Ascending aorta (tissue), 2 donors: ENCODE data around the gene AXIN2. TPM values are rescaled to one million over a fixed set of nuclear protein-coding genes. Genes with fewer than 3 reads are reported as not detected.
A peak's percentile ranks its signal among the peaks of the same experiment; 100 is the strongest.

Experiments
- DNase-seq, 2 donors: peaks; one replicate each; pipeline ENCODE4 v3.0.0-alpha.2; 2019; ENCODE audit warnings: low spot score in 2 of 2
- H3K27ac ChIP-seq, 2 donors: fragments of 200-600 bp; sonication (generic); one replicate each; pipeline ENCODE4 v1.5.1; 2016 to 2017; ENCODE audit warnings: mild to moderate bottlenecking in 1 of 2
- H3K27me3 ChIP-seq: fragments of 200-600 bp; sonication (generic); one replicate; pipeline ENCODE4 v1.5.1; 2017
- H3K36me3 ChIP-seq, 2 donors: fragments of 200-600 bp; sonication (generic); one replicate each; pipeline ENCODE4 v1.5.1; 2016
- H3K4me1 ChIP-seq, 2 donors: fragments of 200-600 bp; sonication (generic); one replicate each; pipeline ENCODE4 v1.5.1; 2016 to 2017; ENCODE audit warnings: mild to moderate bottlenecking in 1 of 2
- H3K4me3 ChIP-seq, 2 donors: fragments of 200-600 bp; sonication (generic); one replicate each; pipeline ENCODE4 v1.5.1; 2016 to 2017; ENCODE audit warnings: mild to moderate bottlenecking in 1 of 2
- H3K9me3 ChIP-seq, 2 donors: fragments of 200-600 bp; sonication (generic); one replicate each; pipeline ENCODE4 v1.5.1; 2016
- intact Hi-C: fragments of 100-400 bp; cut with DNase I; formaldehyde crosslinking; loops from one replicate; pipeline ENCODE4 v1.15.1; 2023
- total RNA-seq: library from RNA; depleted of rRNA; stranded (reverse); fragments of >200 nt; gene quantifications from one replicate; pipeline ENCODE4 v1.1.0, GENCODE V29; 2016
- TF ChIP-seq, protein P1 (sequence below), 3 experiments: fragments of 200-600 bp in 2 of 3; fragments of 450-650 bp in 1 of 3; sonication (generic) in 2 of 3; IDR thresholded peaks; one replicate each; pipeline ENCODE4 v1.5.1; 2016 to 2019; ENCODE audit warnings: antibody characterized with exemption in 3 of 3, mild to moderate bottlenecking in 1 of 3, moderate library complexity in 1 of 3

AXIN2 gene
- total RNA-seq, 1 donor from 2014 or later = 27.5 TPM

DNA sequence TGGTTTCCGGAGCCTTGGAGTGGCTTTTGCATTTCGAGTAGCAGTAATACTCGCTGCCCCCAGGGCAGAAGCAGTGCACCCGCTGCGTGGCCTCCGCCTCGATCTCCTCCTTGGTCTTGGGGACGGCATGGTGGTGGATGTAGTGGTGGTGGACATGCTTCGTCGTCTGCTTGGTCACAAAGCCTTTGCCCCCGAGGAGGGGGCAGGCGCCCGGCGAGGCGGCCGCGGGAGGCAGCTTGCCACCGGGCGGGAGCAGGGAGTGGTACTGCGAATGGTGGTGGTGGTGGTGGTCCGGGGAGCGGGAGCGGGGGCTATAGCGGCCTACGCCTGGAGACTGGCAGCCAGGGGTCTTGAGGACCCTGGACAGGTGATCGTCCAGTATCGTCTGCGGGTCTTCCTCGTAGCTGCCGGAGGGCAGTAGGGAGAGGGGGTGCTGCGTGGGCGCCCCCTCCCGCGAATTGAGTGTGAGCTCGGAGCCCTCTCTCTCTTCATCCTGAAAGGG, 24.1 kb downstream of the AXIN2 start:
- H3K4me1 ChIP-seq = peaks cover 0 to 18% of the 10 kb centered on the region in 2 donors
- no peak overlapping the region for H3K4me3 ChIP-seq
- H3K27ac ChIP-seq = peak overlapping the region in 1 of 2 donors; percentile 70
- H3K36me3 ChIP-seq = peaks cover 39 to 67% of the 10 kb centered on the region in 2 donors
- intact Hi-C loops = loop anchor here (2.0 kb wide), 1 partner anchor 15 kb away; no protein-coding TSS in a partner anchor
- H3K9me3 ChIP-seq = no peaks in the 10 kb centered on the region
- TF ChIP-seq, protein P1, sequence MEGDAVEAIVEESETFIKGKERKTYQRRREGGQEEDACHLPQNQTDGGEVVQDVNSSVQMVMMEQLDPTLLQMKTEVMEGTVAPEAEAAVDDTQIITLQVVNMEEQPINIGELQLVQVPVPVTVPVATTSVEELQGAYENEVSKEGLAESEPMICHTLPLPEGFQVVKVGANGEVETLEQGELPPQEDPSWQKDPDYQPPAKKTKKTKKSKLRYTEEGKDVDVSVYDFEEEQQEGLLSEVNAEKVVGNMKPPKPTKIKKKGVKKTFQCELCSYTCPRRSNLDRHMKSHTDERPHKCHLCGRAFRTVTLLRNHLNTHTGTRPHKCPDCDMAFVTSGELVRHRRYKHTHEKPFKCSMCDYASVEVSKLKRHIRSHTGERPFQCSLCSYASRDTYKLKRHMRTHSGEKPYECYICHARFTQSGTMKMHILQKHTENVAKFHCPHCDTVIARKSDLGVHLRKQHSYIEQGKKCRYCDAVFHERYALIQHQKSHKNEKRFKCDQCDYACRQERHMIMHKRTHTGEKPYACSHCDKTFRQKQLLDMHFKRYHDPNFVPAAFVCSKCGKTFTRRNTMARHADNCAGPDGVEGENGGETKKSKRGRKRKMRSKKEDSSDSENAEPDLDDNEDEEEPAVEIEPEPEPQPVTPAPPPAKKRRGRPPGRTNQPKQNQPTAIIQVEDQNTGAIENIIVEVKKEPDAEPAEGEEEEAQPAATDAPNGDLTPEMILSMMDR (IDR thresholded peaks at IDR 0.05) = no peak
- DNase-seq = no peak
- no peaks in the 10 kb centered on the region for H3K27me3 ChIP-seq

DNA sequence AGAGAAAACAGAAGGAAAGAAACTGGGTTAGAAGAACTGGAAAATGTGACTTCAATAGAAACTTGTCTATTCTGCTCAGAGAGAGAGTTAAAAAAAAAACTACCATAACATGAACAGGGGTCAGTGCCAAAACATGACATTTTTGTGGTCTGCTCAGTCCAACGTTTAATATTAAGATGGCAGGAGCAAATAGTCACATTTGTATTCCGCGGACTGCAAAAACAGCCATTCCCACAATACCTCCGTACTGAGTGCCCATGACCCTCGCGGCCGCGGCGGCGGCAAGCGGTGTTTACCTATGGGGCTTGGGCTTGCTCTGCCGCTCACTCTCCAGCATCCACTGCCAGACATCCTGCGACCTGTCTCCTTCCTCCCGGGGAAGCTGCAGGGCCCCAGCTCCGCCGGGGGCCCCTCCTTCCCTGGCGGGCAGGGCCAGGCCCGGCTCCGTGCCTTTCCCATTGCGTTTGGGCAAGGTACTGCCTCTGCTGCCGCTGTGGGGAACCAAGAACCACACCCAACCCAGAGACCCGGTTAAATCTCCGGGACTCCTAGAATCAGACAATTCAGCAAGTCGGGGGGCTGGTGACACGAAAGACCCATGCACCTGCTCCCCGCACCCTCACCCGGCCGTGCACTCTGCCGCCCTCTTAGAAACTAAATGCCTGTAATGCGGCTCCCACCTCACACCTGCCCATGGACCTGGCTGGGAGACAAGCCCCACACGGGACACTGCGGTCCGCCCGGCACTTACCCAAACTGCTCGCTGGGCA, 24.7 kb downstream of the AXIN2 start:
- Histone ChIP-seq H3K4me3 (no peak overlapping the region), H3K36me3 (peaks cover 39 to 67% of the 10 kb centered on the region in 2 donors), H3K27ac (peak overlapping the region in 1 of 2 donors; percentile 70), H3K9me3 (no peaks in the 10 kb centered on the region), H3K4me1 (peaks cover 2 to 25% of the 10 kb centered on the region in 2 donors), H3K27me3 (no peaks in the 10 kb centered on the region)
- TF ChIP-seq, protein P1 (IDR thresholded peaks at IDR 0.05) = no peak
- DNase-seq = no peak
- intact Hi-C loops = loop anchor here (2.0 kb wide), 1 partner anchor 16 kb away; no protein-coding TSS in a partner anchor

DNA sequence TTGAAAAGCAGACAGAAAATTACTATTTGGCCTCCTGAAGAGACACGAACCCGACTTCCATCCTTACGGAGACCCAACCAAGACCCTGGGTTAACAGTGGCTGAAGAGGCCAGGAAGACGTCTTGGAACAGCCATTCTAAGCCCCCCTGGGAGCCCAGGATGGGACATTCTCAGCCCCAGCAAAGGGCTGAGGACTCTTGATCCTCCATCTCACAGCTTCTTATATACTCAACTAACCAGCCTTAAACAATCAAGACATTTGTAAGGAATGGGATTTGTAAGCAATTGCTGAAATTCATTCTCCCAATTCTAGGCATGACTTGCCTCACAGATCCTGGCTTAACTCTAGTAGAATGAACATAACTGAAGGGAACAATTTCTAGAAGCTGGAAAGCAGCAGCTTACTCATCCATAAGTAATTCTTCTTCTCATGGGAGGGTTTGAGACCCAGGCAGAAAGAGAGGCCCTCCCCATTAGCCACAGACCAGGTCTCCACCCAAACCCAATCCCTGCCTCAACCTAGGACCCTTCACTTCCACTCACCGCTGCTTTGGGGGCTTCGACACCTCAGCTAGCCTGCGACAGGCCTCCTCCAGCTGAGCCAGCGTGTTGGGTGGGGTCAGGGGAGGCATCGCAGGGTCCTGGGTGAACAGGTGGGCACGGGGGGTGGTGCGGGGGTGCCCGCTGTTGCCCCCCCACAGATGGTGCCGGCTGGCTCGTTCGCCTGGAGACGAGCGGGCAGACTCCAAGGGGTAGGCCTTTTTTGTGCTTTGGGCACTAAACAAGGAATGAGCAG, 25.5 kb downstream of the AXIN2 start:
- H3K36me3 ChIP-seq = peaks cover 39 to 64% of the 10 kb centered on the region in 2 donors
- no peak for DNase-seq
- intact Hi-C loops = loop anchor here (2.0 kb wide), 1 partner anchor 17 kb away; no protein-coding TSS in a partner anchor
- peaks cover 7 to 33% of the 10 kb centered on the region in 2 donors for H3K4me1 ChIP-seq
- no peaks in the 10 kb centered on the region for H3K9me3 ChIP-seq
- TF ChIP-seq, protein P1 (IDR thresholded peaks at IDR 0.05) = no peak
- no peaks in the 10 kb centered on the region for H3K27me3 ChIP-seq
- peak overlapping the region; percentile 45 to 70 for H3K27ac ChIP-seq
- no peak overlapping the region for H3K4me3 ChIP-seq

DNA sequence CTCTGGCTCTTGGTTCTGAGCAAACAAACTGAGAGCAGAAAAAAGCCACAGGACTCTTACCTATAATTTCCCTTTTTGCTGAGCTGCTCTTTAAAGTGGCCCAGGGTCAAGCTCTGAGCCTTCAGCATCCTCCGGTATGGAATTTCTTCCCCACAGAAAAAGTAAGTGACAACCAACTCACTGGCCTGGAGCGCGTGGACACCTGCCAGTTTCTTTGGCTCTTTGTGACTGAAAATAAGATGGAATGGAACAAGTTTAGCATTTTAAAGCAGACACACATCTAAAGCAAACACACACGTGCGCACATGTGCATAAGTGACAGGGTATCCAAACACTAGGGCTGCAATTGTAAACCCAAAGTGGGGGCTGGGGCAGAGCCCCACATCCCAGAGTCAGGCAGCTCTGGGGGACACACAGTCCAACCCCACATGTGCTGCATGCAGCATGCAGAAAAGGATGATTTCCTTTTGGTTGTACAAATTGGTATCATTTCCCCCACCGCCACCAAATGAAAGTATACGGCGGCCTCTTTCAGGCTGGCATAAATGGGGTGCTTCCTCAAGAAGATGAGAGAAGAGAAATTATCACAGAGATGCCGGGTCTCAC, 27.5 kb downstream of the AXIN2 start:
- Histone ChIP-seq H3K36me3 (peaks cover 30 to 64% of the 10 kb centered on the region in 2 donors), H3K4me3 (no peak overlapping the region), H3K9me3 (no peaks in the 10 kb centered on the region), H3K27ac (no peak overlapping the region), H3K4me1 (peaks cover 9 to 41% of the 10 kb centered on the region in 2 donors), H3K27me3 (no peaks in the 10 kb centered on the region)
- intact Hi-C loops = loop anchor here (5.0 kb wide), 1 partner anchor 47 kb away; no protein-coding TSS in a partner anchor
- TF ChIP-seq, protein P1 (IDR thresholded peaks at IDR 0.05) = no peak
- no peak for DNase-seq

DNA sequence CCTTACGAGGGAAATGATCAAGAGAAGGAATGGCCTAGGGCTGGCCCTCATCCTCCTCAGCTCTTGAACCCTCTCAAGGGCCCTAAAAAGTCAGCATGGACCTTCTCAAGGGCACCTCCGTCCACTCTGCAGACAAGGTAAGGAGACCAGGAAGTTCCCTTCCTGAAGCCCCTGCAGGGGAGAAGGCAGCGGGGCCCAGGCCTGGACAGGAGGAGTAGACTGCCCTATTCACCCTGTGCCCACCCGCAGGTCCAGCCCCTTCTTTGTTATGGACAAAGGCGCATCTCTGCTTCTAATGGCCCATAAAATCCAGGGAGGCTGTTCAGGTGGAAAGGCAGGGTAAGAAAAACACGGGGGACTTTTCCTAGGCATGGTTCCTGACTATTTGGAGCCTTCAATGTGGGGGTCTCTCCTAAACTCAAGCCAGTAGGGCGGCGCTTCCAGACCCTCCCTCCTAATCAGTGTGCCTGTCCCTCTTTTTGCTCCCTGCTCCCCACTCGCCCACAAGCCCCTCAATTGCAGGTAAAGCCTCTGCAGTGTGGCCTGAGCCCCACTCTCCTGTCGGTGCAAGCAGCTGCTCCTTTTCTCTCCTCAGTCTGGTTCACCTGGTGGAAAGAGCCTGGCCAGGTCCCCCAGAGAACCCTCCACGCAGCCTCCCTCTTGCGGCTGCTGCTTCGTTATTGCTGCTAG, 28.2 kb downstream of the AXIN2 start:
- no peaks in the 10 kb centered on the region for H3K9me3 ChIP-seq
- DNase-seq = no peak
- intact Hi-C loops = loop anchor here (5.0 kb wide), 1 partner anchor 46 kb away; no protein-coding TSS in a partner anchor
- H3K4me1 ChIP-seq = peaks cover 9 to 41% of the 10 kb centered on the region in 2 donors
- TF ChIP-seq, protein P1 (IDR thresholded peaks at IDR 0.05) = no peak
- peak overlapping the region in 1 of 2 donors; percentile 57 for H3K27ac ChIP-seq
- peaks cover 29 to 65% of the 10 kb centered on the region in 2 donors for H3K36me3 ChIP-seq
- no peaks in the 10 kb centered on the region for H3K27me3 ChIP-seq
- H3K4me3 ChIP-seq = no peak overlapping the region
